BLaER1 treated with 17β-estradiol and CSF1 and Interleukin-3, amounts not matched to agents 10 nM and 100 nM (cell line): Measurements from ENCODE around the gene GRAMD1B.
A peak's percentile ranks its signal among the peaks of the same experiment; 100 is the strongest.
"Not testable (repeated sequence)": the region's sequence is repeated elsewhere in the genome, so short reads cannot be mapped to it uniquely, and the experiment has no call there.

Experiments used
- H3K27ac ChIP-seq, 11 experiments: shearing (Covaris generic); formaldehyde crosslinking; 2 replicates each; pipeline ENCODE4 v1.8.1; 2022
- H3K27me3 ChIP-seq, 11 experiments: shearing (Covaris generic); formaldehyde crosslinking; 2 replicates each; pipeline ENCODE4 v1.8.1; 2022
- H3K36me3 ChIP-seq, 11 experiments: shearing (Covaris generic); formaldehyde crosslinking; 2 replicates each; pipeline ENCODE4 v1.8.1; 2022
- H3K4me1 ChIP-seq, 10 experiments: shearing (Covaris generic); formaldehyde crosslinking; 2 replicates each; pipeline ENCODE4 v1.8.1; 2022
- H3K4me2 ChIP-seq, 11 experiments: shearing (Covaris generic); formaldehyde crosslinking; 2 replicates each; pipeline ENCODE4 v1.8.1; 2022
- H3K4me3 ChIP-seq, 10 experiments: shearing (Covaris generic); formaldehyde crosslinking; 2 replicates each; pipeline ENCODE4 v1.8.1; 2022
- H3K9ac ChIP-seq, 11 experiments: shearing (Covaris generic); formaldehyde crosslinking; 2 replicates each; pipeline ENCODE4 v1.8.1; 2022
- H3K9me3 ChIP-seq, 11 experiments: shearing (Covaris generic); formaldehyde crosslinking; replicated peaks in 1 of 11; 2 replicates each; pipeline ENCODE4 v1.8.1; 2022
- H4K20me1 ChIP-seq, 11 experiments: shearing (Covaris generic); formaldehyde crosslinking; 2 replicates each; pipeline ENCODE4 v1.8.1; 2022
- Cebpa-rat ChIP-seq, 11 experiments: shearing (Covaris generic); IDR thresholded peaks; 2 replicates each; pipeline ENCODE4 v1.8.1; 2022

Gene GRAMD1B

GRCh38 chr11:123460012-123460700, 30.1 kb downstream of the GRAMD1B start:
- peaks cover 20 to 40% (median 28%) of the 10 kb centered on the region in 10 experiments for H3K4me1 ChIP-seq
- H3K9ac ChIP-seq: no peak overlapping the region
- H3K9me3 ChIP-seq: 0 out of 22 replicates have a peak, but pooled peaks cover 0 to 5% (median 0%) of the 10 kb centered on the region in 11 experiments
- no peaks in the 10 kb centered on the region for H3K27me3 ChIP-seq
- no peak overlapping the region; a peak in 1 of 22 replicates for H3K27ac ChIP-seq
- peaks cover 0 to 14% (median 0%) of the 10 kb centered on the region in 11 experiments; a peak in 3 of 22 replicates for H3K36me3 ChIP-seq
- no peaks in the 10 kb centered on the region for H4K20me1 ChIP-seq
- no peak overlapping the region for H3K4me3 ChIP-seq
- 0 out of 22 replicates have a peak overlapping the region, but pooled peaks of 2 of the 11 experiments have one; percentile 11 to 19 for H3K4me2 ChIP-seq
- TF ChIP-seq Cebpa-rat (IDR thresholded peaks at IDR 0.05): no peak

GRCh38 chr11:123461164-123461563, 31.1 kb downstream of the GRAMD1B start:
- no peak overlapping the region for H3K4me3 ChIP-seq
- 0 out of 22 replicates have a peak, but pooled peaks cover 0 to 5% (median 0%) of the 10 kb centered on the region in 11 experiments for H3K9me3 ChIP-seq
- H3K27me3 ChIP-seq: no peaks in the 10 kb centered on the region
- peak overlapping the region in 1 of 11 experiments; percentile 1; a peak in 2 of 22 replicates for H3K27ac ChIP-seq
- H3K9ac ChIP-seq: no peak overlapping the region
- peaks cover 28 to 42% (median 34%) of the 10 kb centered on the region in 10 experiments for H3K4me1 ChIP-seq
- no peak for TF ChIP-seq Cebpa-rat (IDR thresholded peaks at IDR 0.05)
- H3K4me2 ChIP-seq: peak overlapping the region in 7 of 11 experiments; percentile 5 to 36 (median 11); a peak in 5 of 22 replicates
- peaks cover 0 to 14% (median 0%) of the 10 kb centered on the region in 11 experiments; a peak in 3 of 22 replicates for H3K36me3 ChIP-seq
- H4K20me1 ChIP-seq: no peaks in the 10 kb centered on the region

- H3K36me3 ChIP-seq, H3K9me3 ChIP-seq, H3K27me3 ChIP-seq, H3K4me3 ChIP-seq, H4K20me1 ChIP-seq: not testable (repeated sequence)
- Histone ChIP-seq H3K27ac (peak overlapping the region in 8 of 11 experiments; percentile 45 to 73 (median 60); a peak in 15 of 22 replicates), H3K4me2 (peak overlapping the region; percentile 4 to 81 (median 56); a peak in 17 of 22 replicates), H3K4me1 (peaks cover 14 to 38% (median 27%) of the 10 kb centered on the region in 10 experiments), H3K9ac (peak overlapping the region in 3 of 11 experiments; percentile 18 to 46 (median 19); a peak in 4 of 22 replicates)
These were observed 35.6 kb downstream of the GRAMD1B start for GRCh38 chr11:123465667-123466066.

- H3K27me3 ChIP-seq, H3K4me3 ChIP-seq: not testable (repeated sequence)
These were observed 36.1 kb downstream of the GRAMD1B start for GRCh38 chr11:123466172-123466571.

GRCh38 chr11:123469089-123469488, 39.0 kb downstream of the GRAMD1B start:
- TF ChIP-seq Cebpa-rat (IDR thresholded peaks at IDR 0.05): no peak
- Histone ChIP-seq H3K4me2 (peak overlapping the region in 5 of 11 experiments; percentile 19 to 41 (median 28); a peak in 8 of 22 replicates), H3K36me3 (0 out of 22 replicates have a peak, but pooled peaks cover 0 to 1% (median 0%) of the 10 kb centered on the region in 11 experiments), H3K27ac (no peak overlapping the region), H3K9ac (no peak overlapping the region), H3K9me3 (peaks cover 0 to 5% (median 0%) of the 10 kb centered on the region in 11 experiments; a peak in 3 of 22 replicates), H3K4me3 (no peak overlapping the region), H4K20me1 (no peaks in the 10 kb centered on the region; a peak in 1 of 22 replicates), H3K4me1 (peaks cover 16 to 48% (median 32%) of the 10 kb centered on the region in 10 experiments), H3K27me3 (no peaks in the 10 kb centered on the region)

More at GRCh38 chr11:123466172-123466571, 36.1 kb downstream of the GRAMD1B start:
- not testable (repeated sequence) for H4K20me1 ChIP-seq, H3K9me3 ChIP-seq, H3K36me3 ChIP-seq
- H3K9ac ChIP-seq: peak overlapping the region in 3 of 11 experiments; percentile 18 to 46 (median 19); a peak in 4 of 22 replicates
- H3K27ac ChIP-seq: peak overlapping the region in 7 of 11 experiments; percentile 45 to 73 (median 62); a peak in 13 of 22 replicates
- H3K4me2 ChIP-seq: peak overlapping the region in 9 of 11 experiments; percentile 14 to 81 (median 59); a peak in 15 of 22 replicates
- peaks cover 14 to 33% (median 25%) of the 10 kb centered on the region in 10 experiments for H3K4me1 ChIP-seq

- peaks cover 0 to 5% (median 0%) of the 10 kb centered on the region in 11 experiments; a peak in 3 of 22 replicates for H3K9me3 ChIP-seq
- no peaks in the 10 kb centered on the region; a peak in 1 of 22 replicates for H4K20me1 ChIP-seq
- no peaks in the 10 kb centered on the region for H3K36me3 ChIP-seq
- no peaks in the 10 kb centered on the region for H3K27me3 ChIP-seq
- no peak overlapping the region for H3K9ac ChIP-seq
- H3K27ac ChIP-seq: no peak overlapping the region
- no peak for TF ChIP-seq Cebpa-rat (IDR thresholded peaks at IDR 0.05)
- peaks cover 19 to 52% (median 36%) of the 10 kb centered on the region in 10 experiments for H3K4me1 ChIP-seq
- no peak overlapping the region for H3K4me3 ChIP-seq
- H3K4me2 ChIP-seq: peak overlapping the region in 5 of 11 experiments; percentile 19 to 41 (median 28); a peak in 7 of 22 replicates
These were observed 39.5 kb downstream of the GRAMD1B start for GRCh38 chr11:123469586-123469985.

GRCh38 chr11:123470842-123471241, 40.8 kb downstream of the GRAMD1B start:
- H3K9me3 ChIP-seq: peaks cover 0 to 5% (median 0%) of the 10 kb centered on the region in 11 experiments; a peak in 3 of 22 replicates
- H3K4me2 ChIP-seq: peak overlapping the region in 1 of 11 experiments; percentile 40; a peak in 1 of 22 replicates
- H4K20me1 ChIP-seq: no peaks in the 10 kb centered on the region; a peak in 1 of 22 replicates
- H3K4me1 ChIP-seq: peaks cover 25 to 53% (median 37%) of the 10 kb centered on the region in 10 experiments
- no peaks in the 10 kb centered on the region for H3K27me3 ChIP-seq
- H3K27ac ChIP-seq: no peak overlapping the region
- H3K4me3 ChIP-seq: no peak overlapping the region
- H3K36me3 ChIP-seq: no peaks in the 10 kb centered on the region
- no peak for TF ChIP-seq Cebpa-rat (IDR thresholded peaks at IDR 0.05)
- no peak overlapping the region for H3K9ac ChIP-seq

- H3K27me3 ChIP-seq: no peaks in the 10 kb centered on the region
- no peaks in the 10 kb centered on the region; a peak in 2 of 22 replicates for H4K20me1 ChIP-seq
- no peak overlapping the region for H3K4me3 ChIP-seq
- peaks cover 0 to 5% (median 0%) of the 10 kb centered on the region in 11 experiments; a peak in 3 of 22 replicates for H3K9me3 ChIP-seq
- no peak overlapping the region for H3K9ac ChIP-seq
- TF ChIP-seq Cebpa-rat (IDR thresholded peaks at IDR 0.05): no peak
- no peaks in the 10 kb centered on the region for H3K36me3 ChIP-seq
- no peak overlapping the region for H3K4me2 ChIP-seq
- H3K4me1 ChIP-seq: peaks cover 25 to 41% (median 32%) of the 10 kb centered on the region in 10 experiments
- H3K27ac ChIP-seq: no peak overlapping the region
These were observed 42.3 kb downstream of the GRAMD1B start for GRCh38 chr11:123472236-123472935.
